22Rv1 (cell line): ENCODE results near the gene SYNC.
A peak's percentile ranks its signal among the peaks of the same experiment; 100 is the strongest.

Experiments
- H3K27ac ChIP-seq: fragments of 450-650 bp; 2 replicates; pipeline ENCODE4 v1.5.1; 2017
- ZFX ChIP-seq: fragments of 450-650 bp; IDR thresholded peaks from 2 replicates; pipeline ENCODE4 v1.6.1; 2017; ENCODE audit warnings: antibody characterized with exemption, borderline replicate concordance
- TF ChIP-seq, protein P1 (sequence below): fragments of 450-650 bp; IDR thresholded peaks from 2 replicates; pipeline ENCODE4 v1.5.1; 2017; ENCODE audit warnings: mild to moderate bottlenecking

The SYNC gene

DNA sequence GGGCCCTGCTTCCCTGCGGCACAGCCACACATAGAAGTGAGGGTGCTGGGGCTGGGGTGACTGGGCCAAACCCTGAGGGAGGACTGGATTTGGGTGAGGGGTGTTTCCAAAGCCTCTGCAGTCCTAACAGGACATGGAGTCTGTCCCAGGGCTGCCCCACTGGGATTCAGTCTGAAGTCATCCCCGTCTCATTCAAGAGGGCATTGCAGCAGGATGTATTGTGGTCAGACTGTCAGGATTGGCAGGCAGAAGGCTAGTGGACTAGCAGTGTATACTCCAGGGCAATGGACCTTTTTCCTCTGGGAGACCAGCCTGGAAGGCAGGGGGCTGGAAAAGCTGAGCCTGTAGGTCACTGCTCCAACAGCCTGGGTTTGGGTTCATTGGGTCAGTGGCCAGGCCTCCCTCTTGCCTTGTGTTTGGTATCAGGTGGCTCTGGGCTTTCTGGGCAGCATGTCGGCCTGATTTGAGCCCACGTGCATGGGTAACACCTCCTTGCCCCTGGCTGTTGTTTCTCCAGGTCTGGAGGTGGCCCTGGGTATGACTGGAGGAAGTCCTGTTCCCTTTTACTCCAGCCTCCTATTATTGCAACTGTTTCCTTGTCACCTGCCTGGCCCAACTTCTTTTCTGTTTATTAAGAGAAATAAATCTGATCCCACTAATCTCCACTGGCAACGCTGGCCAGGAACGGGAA is 41.0 kb upstream of the SYNC start:
- TF ChIP-seq, protein P1, sequence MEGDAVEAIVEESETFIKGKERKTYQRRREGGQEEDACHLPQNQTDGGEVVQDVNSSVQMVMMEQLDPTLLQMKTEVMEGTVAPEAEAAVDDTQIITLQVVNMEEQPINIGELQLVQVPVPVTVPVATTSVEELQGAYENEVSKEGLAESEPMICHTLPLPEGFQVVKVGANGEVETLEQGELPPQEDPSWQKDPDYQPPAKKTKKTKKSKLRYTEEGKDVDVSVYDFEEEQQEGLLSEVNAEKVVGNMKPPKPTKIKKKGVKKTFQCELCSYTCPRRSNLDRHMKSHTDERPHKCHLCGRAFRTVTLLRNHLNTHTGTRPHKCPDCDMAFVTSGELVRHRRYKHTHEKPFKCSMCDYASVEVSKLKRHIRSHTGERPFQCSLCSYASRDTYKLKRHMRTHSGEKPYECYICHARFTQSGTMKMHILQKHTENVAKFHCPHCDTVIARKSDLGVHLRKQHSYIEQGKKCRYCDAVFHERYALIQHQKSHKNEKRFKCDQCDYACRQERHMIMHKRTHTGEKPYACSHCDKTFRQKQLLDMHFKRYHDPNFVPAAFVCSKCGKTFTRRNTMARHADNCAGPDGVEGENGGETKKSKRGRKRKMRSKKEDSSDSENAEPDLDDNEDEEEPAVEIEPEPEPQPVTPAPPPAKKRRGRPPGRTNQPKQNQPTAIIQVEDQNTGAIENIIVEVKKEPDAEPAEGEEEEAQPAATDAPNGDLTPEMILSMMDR: no peak
- TF ChIP-seq ZFX: no peak
- peak overlapping the region; percentile 38 for H3K27ac ChIP-seq

GRCh38 chr1:32742956-32743355 is 40.4 kb upstream of the SYNC start:
- TF ChIP-seq ZFX: no peak
- TF ChIP-seq, protein P1: no peak
- H3K27ac ChIP-seq: peak overlapping the region; percentile 75; the same call in 1 of the 2 replicates

DNA sequence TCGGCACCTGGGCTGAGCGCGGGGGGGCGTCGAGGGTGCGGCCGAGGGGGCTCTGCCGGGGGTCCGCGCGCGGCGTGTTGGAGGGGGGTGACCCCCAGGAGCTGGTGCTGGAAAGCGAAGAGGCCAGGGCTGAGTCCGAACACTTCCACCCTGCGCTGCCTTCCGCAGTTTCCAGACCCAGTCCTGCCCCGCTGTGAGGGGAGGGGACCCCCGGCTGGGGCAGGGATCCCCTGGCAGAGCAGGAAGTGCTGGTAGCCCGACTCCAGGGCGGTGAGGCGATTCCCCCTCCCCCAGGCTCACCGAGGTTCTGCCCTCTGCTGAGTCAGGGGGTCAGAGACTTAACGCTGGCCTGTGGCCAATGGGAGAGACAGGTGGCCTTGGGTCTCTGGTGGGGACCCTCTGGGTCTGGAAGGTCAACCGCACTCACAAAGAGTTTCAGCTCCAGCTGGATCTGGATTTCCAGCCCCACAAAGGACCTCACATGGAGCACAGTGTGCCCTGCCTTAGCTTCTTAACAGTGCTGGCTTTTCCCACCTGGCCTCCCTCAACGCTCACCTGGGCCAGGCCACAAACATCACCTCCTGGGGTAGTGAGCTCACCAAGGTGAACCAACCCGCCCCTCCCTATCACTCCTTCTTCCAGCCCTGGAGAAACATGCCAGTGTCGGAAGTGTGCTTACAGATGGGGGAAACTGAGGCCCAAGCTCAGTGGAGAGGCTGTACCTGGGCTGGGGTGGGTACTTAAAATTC is 39.8 kb upstream of the SYNC start:
- TF ChIP-seq ZFX: no peak
- TF ChIP-seq, protein P1: no peak
- H3K27ac ChIP-seq: peak overlapping the region; percentile 75

- TF ChIP-seq ZFX: no peak
- TF ChIP-seq, protein P1: peak; percentile 58
- H3K27ac ChIP-seq: peak overlapping the region; percentile 75
These were observed 39.0 kb upstream of the SYNC start for GRCh38 chr1:32741413-32742198.

GRCh38 chr1:32741059-32741412 is 38.5 kb upstream of the SYNC start:
- no peak for TF ChIP-seq ZFX
- TF ChIP-seq, protein P1: no peak
- H3K27ac ChIP-seq: peak overlapping the region; percentile 75

DNA sequence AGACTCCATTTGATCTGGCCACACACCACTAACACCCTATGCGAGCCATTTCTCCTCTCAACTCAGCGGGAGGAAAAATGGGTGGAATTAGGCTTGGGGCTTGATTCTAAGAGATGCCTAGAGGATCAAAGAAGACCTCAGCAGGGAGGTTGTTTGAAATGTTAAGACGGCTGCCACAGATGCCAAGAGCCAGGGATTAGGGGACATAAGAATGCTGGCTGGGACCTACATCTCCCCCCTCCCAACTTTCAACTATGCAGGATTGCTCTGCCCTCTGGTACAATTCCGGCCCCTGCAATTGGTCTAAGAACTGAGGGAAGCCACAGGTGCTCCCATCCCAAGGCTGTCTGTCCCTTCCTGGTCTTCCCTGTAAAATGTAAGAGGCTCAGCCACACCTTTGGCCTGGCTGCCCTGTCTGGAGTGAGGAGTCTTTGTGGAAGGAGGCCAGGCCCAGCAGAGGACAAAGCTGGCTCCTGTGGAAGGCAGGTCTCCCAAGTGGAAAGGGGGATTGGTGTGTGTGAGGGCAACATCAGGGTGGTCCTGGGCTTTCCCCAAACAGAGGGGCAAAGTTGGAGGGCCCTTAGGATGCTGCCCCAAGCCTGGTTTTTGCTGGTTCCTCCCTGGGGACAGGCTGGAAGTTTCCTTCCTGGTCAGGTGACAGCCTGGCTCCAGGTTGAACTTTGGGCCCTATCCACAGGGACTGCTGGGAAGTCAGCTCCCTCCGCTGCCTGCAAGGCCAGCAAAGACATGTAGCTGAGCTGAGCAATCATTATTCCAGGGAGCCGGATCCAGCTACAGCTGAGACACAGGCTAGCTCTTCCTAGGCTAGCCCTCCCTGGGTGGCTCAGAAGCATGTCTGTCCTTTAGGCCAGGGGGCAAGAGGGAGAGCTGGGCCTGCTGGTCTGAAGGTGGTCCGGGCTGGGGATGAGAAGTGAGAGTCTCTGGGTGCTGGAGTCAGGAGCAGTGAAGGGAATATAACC is 34.5 kb upstream of the SYNC start:
- TF ChIP-seq, protein P1: no peak
- no peak for TF ChIP-seq ZFX
- peak overlapping the region; percentile 65 for H3K27ac ChIP-seq
